ENCODE data around the gene SLC9A1. TPM values are rescaled to one million over a fixed set of nuclear protein-coding genes. Genes with fewer than 3 reads are reported as not detected.

SLC9A1 gene
- total and polyA plus RNA-seq, 2 of the 8 experiments (the other 6 are each of a cell fraction or from before 2014, with no cell fraction given): 11.3 to 25.1 TPM

DNA sequence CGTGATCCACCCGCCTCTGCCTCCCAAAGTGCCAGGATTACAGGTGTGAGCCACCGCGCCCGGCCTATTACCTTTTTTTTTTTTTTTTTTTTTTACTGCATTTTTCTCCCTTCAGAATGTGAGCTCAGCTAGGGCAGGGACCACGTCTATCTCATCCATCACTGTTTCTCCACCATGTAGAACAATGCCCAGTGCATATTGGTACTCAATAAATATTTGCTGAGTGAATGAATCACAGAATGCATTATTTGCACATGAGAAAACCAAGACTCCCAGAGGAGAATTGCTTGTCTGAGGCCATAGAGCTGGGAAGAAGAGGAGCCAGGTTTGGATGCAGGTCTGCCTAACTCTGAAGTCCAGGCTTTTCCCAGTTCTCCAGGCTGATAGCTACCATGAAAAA is 8.2 kb upstream of the SLC9A1 start:
- Histone ChIP-seq H4K91ac (replicated peaks; ENCODE audit: insufficient read length, low read length) (no peak overlapping the region), H3K4me3 (ENCODE audit: extremely low read depth in 1 of 4, insufficient read depth in 2 of 4, low read depth in 3 of 4, low read length in 4 of 4) (no peak overlapping the region), H2BK5ac (ENCODE audit: low read depth, low read length) (no peak overlapping the region), H2BK20ac (ENCODE audit: low read length) (no peak overlapping the region), H3K4ac (replicated peaks; ENCODE audit: insufficient read length, low read depth, low read length) (no peak overlapping the region), H3K9ac (replicated peaks in 1 of 4; ENCODE audit: extremely low read depth in 1 of 4, low read depth in 3 of 4, low read length in 3 of 4) (no peak overlapping the region), H3K27ac (ENCODE audit: low read depth, low read length) (no peak overlapping the region), H3K14ac (ENCODE audit: insufficient read length) (no peak overlapping the region), H3K27me3 (replicated peaks in 1 of 4; ENCODE audit: control insufficient read depth in 3 of 4, extremely low read depth in 1 of 4, insufficient read depth in 3 of 4, low read length in 3 of 4) (no peaks in the 10 kb centered on the region), H3K18ac (ENCODE audit: extremely low read depth, low read length) (no peak overlapping the region), H2AK5ac (ENCODE audit: low read depth, low read length) (no peak overlapping the region), H4K20me1 (replicated peaks in 1 of 2; ENCODE audit: control insufficient read depth in 1 of 2, insufficient read depth in 2 of 2, low read length in 2 of 2) (no peaks in the 10 kb centered on the region), H3K23me2 (ENCODE audit: low read depth, low read length) (no peaks in the 10 kb centered on the region), H3K56ac (replicated peaks; ENCODE audit: insufficient read length, low read depth, low read length) (no peak overlapping the region), H3K4me2 (ENCODE audit: insufficient read depth in 1 of 2, low read depth in 2 of 2, low read length in 2 of 2) (no peak overlapping the region), H4K5ac (ENCODE audit: insufficient read length, low read depth, low read length) (no peak overlapping the region), H2AFZ (ENCODE audit: low read length) (no peak overlapping the region), H3K23ac (ENCODE audit: insufficient read length) (no peak overlapping the region), H3K4me1 (replicated peaks in 1 of 4; ENCODE audit: control insufficient read depth in 3 of 4, insufficient read depth in 4 of 4, low read length in 3 of 4) (no peaks in the 10 kb centered on the region), H4K8ac (ENCODE audit: extremely low read depth, insufficient read depth, low read length) (no peak overlapping the region), H3K36me3 (ENCODE audit: control insufficient read depth in 2 of 4, insufficient read depth in 4 of 4, low read length in 3 of 4) (no peaks in the 10 kb centered on the region), H2BK15ac (ENCODE audit: low read length) (no peak overlapping the region), H2BK120ac (replicated peaks; ENCODE audit: low read depth, low read length) (no peak overlapping the region), H3K9me3 (ENCODE audit: insufficient read depth in 2 of 2, low read depth in 1 of 2, low read length in 1 of 2) (no peaks in the 10 kb centered on the region), H2BK12ac (ENCODE audit: low read depth, low read length) (no peak overlapping the region), H3K79me1 (ENCODE audit: low read depth, low read length) (no peaks in the 10 kb centered on the region), H3K79me2 (ENCODE audit: control insufficient read depth in 1 of 2, insufficient read depth in 2 of 2, low read length in 2 of 2) (no peaks in the 10 kb centered on the region)
- POLR2A ChIA-PET (ENCODE audit: partially characterized antibody): interaction anchor here (4.2 kb wide), 1 partner anchor 8 kb away, joined by 46 read pairs; the partner anchor contains the start of gene SLC9A1
- no peak for DNase-seq (ENCODE audit: low read depth in 1 of 2, low spot score in 2 of 2)
- 85% methylated on average over 3 of the region's 6 CpGs; no CpG with 5 or more reads in 1 of the 2 experiments for WGBS, 2 experiments (ENCODE audit: extremely low coverage in 1 of 2, insufficient coverage in 1 of 2, insufficient read length in 1 of 2, insufficient replicate concordance in 2 of 2, low coverage in 1 of 2, low lambda C conversion rate in 2 of 2, missing lambda C conversion rate in 1 of 2)
- no peak for FAIRE-seq
- CTCF ChIA-PET (ENCODE audit: partially characterized antibody): interaction anchor here (0.7 to 2.8 kb wide), 4 partner anchors 8 to 671 kb away, joined by 3 to 18 read pairs (median 10); partner anchors contain the start of gene SLC9A1
- TF ChIP-seq POLR2A (IDR thresholded peaks at IDR 0.05; ENCODE audit: control extremely low read depth in 1 of 2, low read depth in 2 of 2, low read length in 2 of 2): no peak
- no peak for TF ChIP-seq FOSL1 (IDR thresholded peaks at IDR 0.05; ENCODE audit: insufficient read depth, low read depth, low read length)
- TF ChIP-seq CTCF (IDR thresholded peaks at IDR 0.05; ENCODE audit: control extremely low read depth in 1 of 3, insufficient read depth in 1 of 3, low read depth in 1 of 3, low read length in 3 of 3): no peak
- TF ChIP-seq HDAC6 (IDR thresholded peaks at IDR 0.05; ENCODE audit: low read depth, low read length): no peak
- TF ChIP-seq ATF3 (IDR thresholded peaks at IDR 0.05; ENCODE audit: insufficient read depth, low read depth, low read length): no peak
- TF ChIP-seq CHD2 (IDR thresholded peaks at IDR 0.05; ENCODE audit: low read length): no peak
- no peak for TF ChIP-seq JUND (IDR thresholded peaks at IDR 0.05; ENCODE audit: low read length)
- TF ChIP-seq RXRA (IDR thresholded peaks at IDR 0.05; ENCODE audit: insufficient read depth, low read depth, low read length): no peak
- TF ChIP-seq JUN (IDR thresholded peaks at IDR 0.05; ENCODE audit: low read depth, low read length): no peak
- no peak for TF ChIP-seq MAX (IDR thresholded peaks at IDR 0.05)
- TF ChIP-seq POLR2AphosphoS5 (IDR thresholded peaks at IDR 0.05; ENCODE audit: low read depth, low read length): no peak
- TF ChIP-seq GABPA (IDR thresholded peaks at IDR 0.05; ENCODE audit: borderline replicate concordance, insufficient read depth, low read length): no peak

Data from H1 (cell line).